Measurements from ENCODE around the gene LRRC3C.

GRCh38 chr17:39970157-39970692, 42.7 kb downstream of the LRRC3C start:
- TF ChIP-seq CTCF (IDR thresholded peaks at IDR 0.05; ENCODE audit: insufficient read depth, low read length) (no peak), GABPA (IDR thresholded peaks at IDR 0.05; ENCODE audit: low read depth) (no peak), SPI1 (IDR thresholded peaks at IDR 0.05; ENCODE audit: borderline replicate concordance, low read depth) (no peak), POLR2AphosphoS5 (IDR thresholded peaks at IDR 0.05; ENCODE audit: low read depth) (no peak)

Data from HL-60 (cell line).